Liver (tissue), 10 donors: Measurements from ENCODE around the gene PLA2G6. TPM values are rescaled to one million over a fixed set of nuclear protein-coding genes. Genes with fewer than 3 reads are reported as not detected.

Experiments used
- DNase-seq: peaks from one replicate; pipeline ENCODE4 v3.0.0-alpha.2; 2017; ENCODE audit warnings: low spot score
- H3K27ac ChIP-seq, 2 donors: one replicate each; pipeline ENCODE4 v1.7.0; 2013; ENCODE audit warnings: inconsistent platforms in 2 of 2, low read length in 2 of 2, control low read depth in 1 of 2, low read depth in 1 of 2, mild to moderate bottlenecking in 1 of 2
- H3K27me3 ChIP-seq, 4 donors: one replicate each; pipeline versions ENCODE4 v1.6.1 to v1.7.0; 2013; ENCODE audit warnings: low read length in 3 of 4, inconsistent platforms in 1 of 4, mild to moderate bottlenecking in 1 of 4, moderate library complexity in 1 of 4; ENCODE audit not compliant: control insufficient read depth in 4 of 4, insufficient read depth in 4 of 4
- H3K36me3 ChIP-seq, 4 donors: one replicate each; pipeline versions ENCODE4 v1.6.1 to v1.7.0; 2013; ENCODE audit warnings: low read length in 3 of 4, mild to moderate bottlenecking in 3 of 4, low read depth in 1 of 4, moderate library complexity in 1 of 4; ENCODE audit not compliant: control insufficient read depth in 4 of 4, insufficient read depth in 3 of 4
- H3K4me1 ChIP-seq, 4 donors: one replicate each; pipeline versions ENCODE4 v1.6.1 to v1.7.0; 2013; ENCODE audit warnings: low read length in 3 of 4, mild to moderate bottlenecking in 3 of 4, moderate library complexity in 1 of 4; ENCODE audit not compliant: control insufficient read depth in 4 of 4, insufficient read depth in 4 of 4
- H3K4me3 ChIP-seq, 3 donors: one replicate each; pipeline versions ENCODE4 v1.6.1 to v1.7.0; 2013; ENCODE audit warnings: low read length in 3 of 3, control low read depth in 1 of 3, low read depth in 1 of 3, mild to moderate bottlenecking in 1 of 3
- H3K9ac ChIP-seq, 2 donors: one replicate each; pipeline ENCODE4 v1.7.0; 2013; ENCODE audit warnings: low read length in 2 of 2, mild to moderate bottlenecking in 2 of 2, moderate library complexity in 2 of 2, control low read depth in 1 of 2, low read depth in 1 of 2
- H3K9me3 ChIP-seq, 4 donors: one replicate each; pipeline versions ENCODE4 v1.6.1 to v1.7.0; 2013; ENCODE audit warnings: low read length in 3 of 4; ENCODE audit not compliant: control insufficient read depth in 4 of 4
- FOXA2 ChIP-seq: IDR thresholded peaks from 2 replicates; pipeline ENCODE4 v1.6.1; 2016; ENCODE audit warnings: antibody characterized with exemption
- HNF4A ChIP-seq, 2 donors: conservative IDR thresholded peaks; 2 replicates each; pipeline ENCODE4 v1.6.1; 2016; ENCODE audit warnings: antibody characterized with exemption in 2 of 2, mild to moderate bottlenecking in 2 of 2
- HNF4G ChIP-seq: IDR thresholded peaks from 2 replicates; pipeline ENCODE4 v1.6.1; 2016; ENCODE audit warnings: antibody characterized with exemption
- JUND ChIP-seq, 2 donors: IDR thresholded peaks; 2 replicates each; pipeline ENCODE4 v1.6.1; 2016; ENCODE audit warnings: antibody characterized with exemption in 2 of 2
- NR2F2 ChIP-seq: IDR thresholded peaks from 2 replicates; pipeline ENCODE4 v1.6.1; 2016; ENCODE audit warnings: antibody characterized with exemption
- REST ChIP-seq: IDR thresholded peaks from 2 replicates; pipeline ENCODE4 v1.6.1; 2016; ENCODE audit warnings: antibody characterized with exemption, mild to moderate bottlenecking
- RXRA ChIP-seq, 2 donors: IDR thresholded peaks; 2 replicates each; pipeline ENCODE4 v1.6.1; 2017 to 2018; ENCODE audit warnings: antibody characterized with exemption in 2 of 2, mild to moderate bottlenecking in 1 of 2
- YY1 ChIP-seq: IDR thresholded peaks from 2 replicates; pipeline ENCODE4 v1.6.1; 2016; ENCODE audit warnings: antibody characterized with exemption, mild to moderate bottlenecking
- WGBS: extraction: QIAGEN DNeasy Blood & Tissue Kit; methylation state at CpG from one replicate; pipeline ENCODE4 v1.1.7; 2013; 5-methylcytosine and 5-hydroxymethylcytosine counted together
- polyA plus RNA-seq, 2 donors: library from polyadenylated mRNA; stranded (reverse) in 1 of 2; unstranded in 1 of 2; fragments of 200-250 nt in 1 of 2; fragments of >200 nt in 1 of 2; fragmentation: Nextera tagmentation in 1 of 2; extraction: Ambion mirVana in 1 of 2; gene quantifications; one replicate each; pipeline versions ENCODE4 v1.2.1 to v1.2.3, GENCODE V29; 2013 to 2015
- small RNA-seq: library from RNA; depleted of rRNA; stranded (forward); fragments of <200 nt; gene quantifications from one replicate; pipeline ENCODE3, GENCODE V24; 2014
- total RNA-seq, 2 donors: library from RNA; depleted of rRNA; stranded (reverse); fragments of >200 nt; gene quantifications; one replicate each; pipeline ENCODE4 v1.2.3, GENCODE V29; 2014
- TF ChIP-seq, protein P1 (sequence below): IDR thresholded peaks from 2 replicates; pipeline ENCODE4 v1.6.1; 2016; ENCODE audit warnings: antibody characterized with exemption
- donor health status: healthy.
- donor health status: healthy.
- donor health status: healthy.
- donor health status: healthy.
- donor health status: healthy.

Gene PLA2G6
- total and polyA plus RNA-seq, 4 donors = 5.7 to 9.0 (median 7.2) TPM

- peaks cover 3 to 51% (median 24%) of the 10 kb centered on the region in 4 donors for H3K36me3 ChIP-seq
These were observed 118.8 kb downstream of the PLA2G6 start for GRCh38 chr22:38062791-38063190.

More at GRCh38 chr22:38062791-38063190, 118.8 kb downstream of the PLA2G6 start:
- Histone ChIP-seq H3K4me3 (no peak overlapping the region), H3K27ac (no peak overlapping the region), H3K9ac (no peak overlapping the region), H3K4me1 (peaks cover 0 to 4% (median 3%) of the 10 kb centered on the region in 4 donors), H3K9me3 (no peaks in the 10 kb centered on the region), H3K27me3 (no peaks in the 10 kb centered on the region)
- no peak for TF ChIP-seq RXRA (IDR thresholded peaks at IDR 0.05)
- TF ChIP-seq HNF4G = no peak
- no peak for TF ChIP-seq FOXA2
- TF ChIP-seq REST = no peak
- TF ChIP-seq, protein P1, sequence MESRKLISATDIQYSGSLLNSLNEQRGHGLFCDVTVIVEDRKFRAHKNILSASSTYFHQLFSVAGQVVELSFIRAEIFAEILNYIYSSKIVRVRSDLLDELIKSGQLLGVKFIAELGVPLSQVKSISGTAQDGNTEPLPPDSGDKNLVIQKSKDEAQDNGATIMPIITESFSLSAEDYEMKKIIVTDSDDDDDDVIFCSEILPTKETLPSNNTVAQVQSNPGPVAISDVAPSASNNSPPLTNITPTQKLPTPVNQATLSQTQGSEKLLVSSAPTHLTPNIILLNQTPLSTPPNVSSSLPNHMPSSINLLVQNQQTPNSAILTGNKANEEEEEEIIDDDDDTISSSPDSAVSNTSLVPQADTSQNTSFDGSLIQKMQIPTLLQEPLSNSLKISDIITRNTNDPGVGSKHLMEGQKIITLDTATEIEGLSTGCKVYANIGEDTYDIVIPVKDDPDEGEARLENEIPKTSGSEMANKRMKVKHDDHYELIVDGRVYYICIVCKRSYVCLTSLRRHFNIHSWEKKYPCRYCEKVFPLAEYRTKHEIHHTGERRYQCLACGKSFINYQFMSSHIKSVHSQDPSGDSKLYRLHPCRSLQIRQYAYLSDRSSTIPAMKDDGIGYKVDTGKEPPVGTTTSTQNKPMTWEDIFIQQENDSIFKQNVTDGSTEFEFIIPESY = no peak
- no peak for TF ChIP-seq HNF4A (conservative IDR thresholded peaks at IDR 0.05)
- no peak for TF ChIP-seq NR2F2
- TF ChIP-seq JUND (IDR thresholded peaks at IDR 0.05) = no peak
- no peak for TF ChIP-seq YY1
- DNase-seq = no peak
- WGBS = 81% methylated on average over 6 of the region's 6 CpGs

Small RNA genes within 50 kb of the gene (small RNA-seq; reads per million reads assigned to genes)
- gene RN7SL704P = 0.20 reads per million

Other genes starting within 250 kb of the PLA2G6 start
- gene C22orf23, start 228.2 kb downstream of the PLA2G6 start, total RNA-seq = not detected
- gene C22orf23, start 228.2 kb downstream of the PLA2G6 start, polyA plus RNA-seq = under 1 TPM in 1 of 2 donors, not detected in 1; 0.02 TPM
- gene POLR2F, start 228.1 kb downstream of the PLA2G6 start, total RNA-seq = 10 to 100 TPM; 21.4 to 27.9 TPM
- gene POLR2F, start 228.1 kb downstream of the PLA2G6 start, polyA plus RNA-seq = 100 to 1,000 TPM in 1 of 2 donors, 10 to 100 TPM in 1; 84.7 to 152 TPM
- under 1 TPM; 0.05 to 0.08 TPM for gene SOX10, start 197.3 kb downstream of the PLA2G6 start, total RNA-seq
- under 1 TPM; 0.06 to 0.29 TPM for gene SOX10, start 197.3 kb downstream of the PLA2G6 start, polyA plus RNA-seq
- 10 to 100 TPM in 1 of 2 donors, 1 to 10 TPM in 1; 5.8 to 25.8 TPM for gene PICK1, start 124.4 kb downstream of the PLA2G6 start, total RNA-seq
- 10 to 100 TPM; 10.3 to 15.9 TPM for gene PICK1, start 124.4 kb downstream of the PLA2G6 start, polyA plus RNA-seq
- not detected for gene SLC16A8, start 97.6 kb downstream of the PLA2G6 start, total RNA-seq
- gene SLC16A8, start 97.6 kb downstream of the PLA2G6 start, polyA plus RNA-seq = under 1 TPM in 1 of 2 donors, not detected in 1; 0.10 TPM
- under 1 TPM in 1 of 2 donors, not detected in 1; 0.33 TPM for gene BAIAP2L2, start 71.1 kb downstream of the PLA2G6 start, total RNA-seq
- under 1 TPM; 0.44 to 0.46 TPM for gene BAIAP2L2, start 71.1 kb downstream of the PLA2G6 start, polyA plus RNA-seq
- 1 to 10 TPM; 1.7 to 3.3 TPM for gene MAFF, start 20.2 kb upstream of the PLA2G6 start, total RNA-seq
- gene MAFF, start 20.2 kb upstream of the PLA2G6 start, polyA plus RNA-seq = 1 to 10 TPM; 1.4 to 2.2 TPM
- gene TMEM184B, start 91.2 kb upstream of the PLA2G6 start, total RNA-seq = 10 to 100 TPM in 1 of 2 donors, 1 to 10 TPM in 1; 9.1 to 12.6 TPM
- 10 to 100 TPM in 1 of 2 donors, 1 to 10 TPM in 1; 7.5 to 10.8 TPM for gene TMEM184B, start 91.2 kb upstream of the PLA2G6 start, polyA plus RNA-seq
- gene CSNK1E, start 135.6 kb upstream of the PLA2G6 start, total RNA-seq = 10 to 100 TPM; 11.4 to 27.4 TPM
- 10 to 100 TPM in 1 of 2 donors, 1 to 10 TPM in 1; 8.4 to 16.0 TPM for gene CSNK1E, start 135.6 kb upstream of the PLA2G6 start, polyA plus RNA-seq